HepG2 (cell line): ENCODE data around the gene ANTXR1. TPM values are rescaled to one million over a fixed set of nuclear protein-coding genes. Genes with fewer than 3 reads are reported as not detected.
A peak's percentile ranks its signal among the peaks of the same experiment; 100 is the strongest.

Source experiments
- BATF2 ChIP-seq: sonication (generic); formaldehyde crosslinking; IDR thresholded peaks from 2 replicates; pipeline ENCODE4 v1.8.0; 2022; ENCODE audit warnings: mild to moderate bottlenecking, missing genetic modification reagents, moderate library complexity
- JUNB ChIP-seq: sonication (generic); formaldehyde crosslinking; IDR thresholded peaks from 2 replicates; pipeline ENCODE4 v1.8.0; 2022; ENCODE audit warnings: missing genetic modification reagents, mild to moderate bottlenecking, borderline replicate concordance
- KMT2B ChIP-seq: IDR thresholded peaks from 2 replicates; pipeline ENCODE4 v1.6.1; 2016; ENCODE audit warnings: missing genetic modification reagents, missing compliant biosample characterization
- MED8 ChIP-seq: sonication (generic); formaldehyde crosslinking; IDR thresholded peaks from 2 replicates; pipeline ENCODE4 v1.8.1; 2023; ENCODE audit warnings: mild to moderate bottlenecking, missing genetic modification reagents; ENCODE audit not compliant: insufficient replicate concordance
- PRDM15 ChIP-seq: sonication (generic); formaldehyde crosslinking; IDR thresholded peaks from 2 replicates; pipeline ENCODE4 v1.4.0; 2020; ENCODE audit warnings: missing genetic modification reagents
- RARA ChIP-seq: IDR thresholded peaks from 2 replicates; pipeline ENCODE4 v1.6.1; 2016; ENCODE audit warnings: missing genetic modification reagents, missing compliant biosample characterization
- RNF219 ChIP-seq: sonication (generic); formaldehyde crosslinking; IDR thresholded peaks from 2 replicates; pipeline ENCODE4 v1.5.0; 2020; ENCODE audit warnings: mild to moderate bottlenecking, missing genetic modification reagents
- SKI ChIP-seq: fragments of 450-650 bp; IDR thresholded peaks from one replicate; pipeline ENCODE4 v1.6.1; 2018; ENCODE audit warnings: mild to moderate bottlenecking; ENCODE audit not compliant: partially characterized antibody
- THAP9 ChIP-seq: sonication (generic); formaldehyde crosslinking; IDR thresholded peaks from 2 replicates; pipeline ENCODE4; 2020; ENCODE audit warnings: missing genetic modification reagents, mild to moderate bottlenecking, borderline replicate concordance
- ZNF460 ChIP-seq: sonication (generic); formaldehyde crosslinking; IDR thresholded peaks from 2 replicates; pipeline ENCODE4 v1.5.1; 2020; ENCODE audit warnings: missing genetic modification reagents, mild to moderate bottlenecking, borderline replicate concordance
- ZNF550 ChIP-seq: sonication (generic); formaldehyde crosslinking; IDR thresholded peaks from 2 replicates; pipeline ENCODE4 v1.4.0; 2020; ENCODE audit warnings: mild to moderate bottlenecking, missing genetic modification reagents, borderline replicate concordance
- ZNF672 ChIP-seq: sonication (generic); formaldehyde crosslinking; IDR thresholded peaks from 2 replicates; pipeline ENCODE4 v1.8.1; 2022; ENCODE audit warnings: missing genetic modification reagents
- ZNF674 ChIP-seq: sonication (generic); formaldehyde crosslinking; IDR thresholded peaks from 2 replicates; pipeline ENCODE4 v1.5.0; 2020; ENCODE audit warnings: low read depth, mild to moderate bottlenecking, missing genetic modification reagents
- polyA plus RNA-seq, 8 experiments: library from polyadenylated mRNA; depleted of rRNA in 3 of 8; stranded (reverse) in 7 of 8; unstranded in 1 of 8; fragments of >200 nt; fragmentation: Illumina TruSeq in 4 of 8; extraction: Trizol in 4 of 8; gene quantifications; 2 replicates each; pipeline versions ENCODE4 v1.2.1 to v1.2.3, GENCODE V29; 2011 to 2016; ENCODE audit warnings: low read depth in 4 of 8, missing spikeins in 1 of 8, mixed read lengths in 1 of 8; ENCODE audit not compliant: insufficient read depth in 1 of 8
- total RNA-seq, 5 experiments: library from RNA; depleted of rRNA; stranded (reverse); fragments of >200 nt; fragmentation: Illumina TruSeq; extraction: Trizol; gene quantifications; 2 replicates each; pipeline ENCODE4 v1.2.3, GENCODE V29; 2016; ENCODE audit warnings: low read depth in 1 of 5
- TF ChIP-seq, protein P1 (sequence below): IDR thresholded peaks from 2 replicates; pipeline ENCODE4 v1.6.1; 2016
- TF ChIP-seq, protein P2 (sequence below): IDR thresholded peaks from 2 replicates; pipeline ENCODE4 v1.6.1; 2016; ENCODE audit warnings: missing genetic modification reagents, missing compliant biosample characterization

Gene ANTXR1
- total and polyA plus RNA-seq, 2 of the 13 experiments (the other 11 are each of a cell fraction or from before 2014, with no cell fraction given) = 4.5 to 12.7 TPM

GRCh38 chr2:69279931-69280681 lies 267.1 kb downstream of the ANTXR1 start (continued):
- no peak for TF ChIP-seq BATF2 (CRISPR knock-in tag)
- TF ChIP-seq, protein P1, sequence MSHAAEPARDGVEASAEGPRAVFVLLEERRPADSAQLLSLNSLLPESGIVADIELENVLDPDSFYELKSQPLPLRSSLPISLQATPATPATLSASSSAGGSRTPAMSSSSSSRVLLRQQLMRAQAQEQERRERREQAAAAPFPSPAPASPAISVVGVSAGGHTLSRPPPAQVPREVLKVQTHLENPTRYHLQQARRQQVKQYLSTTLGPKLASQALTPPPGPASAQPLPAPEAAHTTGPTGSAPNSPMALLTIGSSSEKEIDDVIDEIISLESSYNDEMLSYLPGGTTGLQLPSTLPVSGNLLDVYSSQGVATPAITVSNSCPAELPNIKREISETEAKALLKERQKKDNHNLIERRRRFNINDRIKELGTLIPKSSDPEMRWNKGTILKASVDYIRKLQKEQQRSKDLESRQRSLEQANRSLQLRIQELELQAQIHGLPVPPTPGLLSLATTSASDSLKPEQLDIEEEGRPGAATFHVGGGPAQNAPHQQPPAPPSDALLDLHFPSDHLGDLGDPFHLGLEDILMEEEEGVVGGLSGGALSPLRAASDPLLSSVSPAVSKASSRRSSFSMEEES (CRISPR knock-in tag) = peak; percentile 65; the same call in 1 of the 2 replicates
- no peak for TF ChIP-seq ZNF460 (CRISPR knock-in tag)
- TF ChIP-seq ZNF672 (CRISPR knock-in tag) = no peak
- TF ChIP-seq KMT2B (CRISPR knock-in tag) = no peak
- TF ChIP-seq, protein P2, sequence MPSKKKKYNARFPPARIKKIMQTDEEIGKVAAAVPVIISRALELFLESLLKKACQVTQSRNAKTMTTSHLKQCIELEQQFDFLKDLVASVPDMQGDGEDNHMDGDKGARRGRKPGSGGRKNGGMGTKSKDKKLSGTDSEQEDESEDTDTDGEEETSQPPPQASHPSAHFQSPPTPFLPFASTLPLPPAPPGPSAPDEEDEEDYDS = no peak
- TF ChIP-seq THAP9 (CRISPR knock-in tag) = no peak
- no peak; the same call in 1 of the 2 replicates for TF ChIP-seq JUNB (CRISPR knock-in tag)
- TF ChIP-seq MED8 (CRISPR knock-in tag) = peak; percentile 84
- peak; percentile 60 for TF ChIP-seq RARA (CRISPR knock-in tag)
- TF ChIP-seq ZNF674 (CRISPR knock-in tag) = no peak
- no peak for TF ChIP-seq RNF219 (CRISPR knock-in tag)
- no peak for TF ChIP-seq PRDM15 (CRISPR knock-in tag)
- TF ChIP-seq SKI = peak; percentile 29
- TF ChIP-seq ZNF550 (CRISPR knock-in tag) = no peak
